Stimulated activated CD4-positive, alpha-beta T cell treated with anti-CD3 and anti-CD28 coated beads, Interleukin-12 subunit alpha, Interleukin-12 subunit beta, amount 100 ng/mL, for 24 hours (primary cell): Measurements from ENCODE around the gene ANKH.

ENCODE experiments used
- DNase-seq, 2 experiments: peaks; one replicate each; pipeline ENCODE4 v3.0.0-alpha.2; 2020; ENCODE audit warnings: low read depth in 2 of 2

The ANKH gene

DNA sequence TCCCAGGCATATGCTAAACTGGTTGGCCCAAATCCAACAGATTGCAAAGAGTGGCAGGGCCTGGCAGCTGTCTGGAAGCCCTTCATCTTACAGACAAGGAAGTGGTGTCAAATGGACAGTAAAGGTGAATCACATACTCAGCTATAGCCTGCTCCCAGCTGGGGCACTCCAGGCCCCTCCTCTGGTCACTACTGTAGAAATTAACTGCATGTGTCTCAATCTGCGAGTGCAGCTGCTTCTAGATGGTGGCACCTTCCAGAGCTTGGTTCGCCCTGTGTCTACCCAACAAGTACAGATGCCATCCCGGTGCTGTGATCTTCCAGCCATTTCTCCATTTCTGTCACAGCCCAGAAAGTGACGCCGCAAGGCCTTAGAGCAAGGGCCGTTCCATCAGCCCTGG, 156.9 kb downstream of the ANKH start:
- no peak for DNase-seq

DNA sequence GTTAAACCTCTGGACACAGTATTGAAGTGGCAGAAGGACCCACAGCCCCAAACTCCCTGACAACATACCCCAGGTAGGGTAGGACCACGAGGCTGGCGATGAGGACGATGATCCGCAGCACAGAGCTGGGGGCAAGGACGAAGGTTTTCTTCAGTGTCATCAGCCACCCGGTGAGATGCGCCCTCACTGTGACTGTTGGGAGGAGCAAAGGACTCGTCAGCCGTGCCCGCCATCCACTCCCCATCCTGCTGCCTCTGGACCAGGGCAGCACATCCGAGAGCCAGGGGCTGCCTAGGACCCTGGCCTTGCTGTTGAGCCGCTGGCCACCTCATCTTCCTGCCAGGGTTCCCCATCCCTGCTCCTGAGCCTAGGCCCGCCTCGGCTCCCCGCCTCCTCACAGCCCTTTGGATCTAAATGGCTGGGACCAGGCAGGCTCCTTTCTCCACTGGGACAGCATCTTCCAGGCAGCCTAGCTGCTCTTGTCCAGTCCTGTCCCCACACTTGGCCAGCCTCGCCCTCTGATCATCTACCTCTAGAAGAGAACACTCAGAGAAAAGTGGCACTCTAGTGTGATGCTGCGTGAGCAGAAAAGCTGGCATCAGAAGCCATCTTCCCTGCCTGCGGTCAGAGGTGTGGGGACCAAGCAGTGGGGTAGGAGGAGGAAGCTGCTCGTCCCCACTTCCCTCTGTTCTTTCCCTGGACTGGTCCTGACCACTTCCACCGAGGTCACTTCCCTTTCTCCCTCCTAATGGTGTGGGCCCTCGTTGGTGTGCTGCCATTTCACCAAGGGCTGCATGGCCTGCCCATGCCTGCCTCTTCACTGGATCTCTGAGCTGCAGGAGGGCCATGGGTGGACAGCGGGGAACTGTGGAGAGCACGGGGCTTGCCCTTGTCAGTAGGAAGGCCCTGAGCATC, 157.8 kb downstream of the ANKH start:
- DNase-seq, result no peak

DNA sequence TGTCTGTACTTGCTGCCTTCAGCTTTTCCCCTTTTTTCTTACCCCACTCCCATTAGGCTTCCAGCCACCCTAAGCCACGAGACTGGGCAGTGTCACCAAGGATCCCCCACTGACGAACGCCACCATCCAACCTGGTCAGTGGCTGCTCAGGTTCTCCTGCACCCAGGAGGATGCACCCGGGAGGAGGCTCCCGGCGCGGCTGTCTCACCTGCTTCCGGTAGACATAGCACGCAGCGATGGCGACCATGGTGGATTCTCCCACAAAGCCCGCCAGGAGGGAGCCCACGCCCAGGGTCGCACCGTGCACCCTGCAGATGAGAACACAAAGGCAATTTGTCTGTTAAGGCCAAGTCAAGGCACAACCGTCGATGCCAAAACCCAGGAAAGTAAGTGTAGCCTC, 158.9 kb downstream of the ANKH start:
- no peak for DNase-seq

DNA sequence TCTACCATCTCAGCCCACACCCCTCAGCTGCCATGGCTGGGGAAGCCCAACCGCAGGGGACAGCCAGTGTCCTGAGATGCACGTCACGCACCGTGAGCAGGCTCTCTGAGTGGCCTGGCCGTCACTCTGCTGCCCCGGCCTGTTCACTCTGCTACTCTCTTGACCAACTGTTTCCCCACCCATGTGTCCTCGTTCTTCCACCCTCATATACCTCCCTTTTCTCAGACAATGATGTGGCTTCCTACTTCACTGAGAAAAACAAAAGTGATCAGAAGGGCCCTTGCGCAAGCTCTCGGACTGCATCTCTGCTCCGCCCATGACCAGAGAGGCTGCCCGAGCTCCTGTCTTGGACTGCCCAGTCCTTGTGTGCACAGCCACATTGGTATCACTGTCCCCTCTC, 159.4 kb downstream of the ANKH start:
- DNase-seq, result no peak

DNA sequence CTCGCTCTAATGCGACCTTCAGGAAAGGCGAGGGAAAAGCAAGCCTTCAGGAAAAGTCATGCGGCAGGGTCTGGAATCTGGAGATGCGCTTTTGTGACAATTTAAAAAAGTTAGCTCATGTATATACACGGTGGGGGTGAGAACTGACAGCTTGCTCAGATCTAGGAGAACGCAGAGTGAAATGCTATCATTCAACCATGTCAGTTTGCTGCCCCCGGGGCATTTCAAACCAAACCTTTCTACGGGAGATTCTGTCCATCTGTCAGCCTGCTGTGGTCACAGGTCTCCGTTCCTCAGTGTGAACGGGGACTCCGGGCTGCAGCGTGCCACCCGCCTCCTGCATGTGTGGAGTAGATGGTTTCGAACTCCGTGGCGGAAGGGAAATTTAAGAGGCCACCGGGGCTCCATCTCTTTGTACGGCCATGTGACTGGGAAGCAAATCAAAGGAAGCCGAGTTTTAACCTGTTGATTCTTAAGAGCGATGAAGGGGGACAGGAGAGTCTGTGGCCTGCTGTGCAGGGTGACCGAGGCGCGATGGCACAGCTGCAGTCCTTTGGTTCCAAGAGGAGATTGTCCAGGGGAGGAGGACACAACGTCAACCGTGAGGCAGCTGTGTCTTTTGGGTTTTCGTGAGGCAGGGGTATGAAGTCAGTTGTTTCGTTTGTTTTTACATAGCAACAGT, 161.1 kb downstream of the ANKH start:
- no peak for DNase-seq

DNA sequence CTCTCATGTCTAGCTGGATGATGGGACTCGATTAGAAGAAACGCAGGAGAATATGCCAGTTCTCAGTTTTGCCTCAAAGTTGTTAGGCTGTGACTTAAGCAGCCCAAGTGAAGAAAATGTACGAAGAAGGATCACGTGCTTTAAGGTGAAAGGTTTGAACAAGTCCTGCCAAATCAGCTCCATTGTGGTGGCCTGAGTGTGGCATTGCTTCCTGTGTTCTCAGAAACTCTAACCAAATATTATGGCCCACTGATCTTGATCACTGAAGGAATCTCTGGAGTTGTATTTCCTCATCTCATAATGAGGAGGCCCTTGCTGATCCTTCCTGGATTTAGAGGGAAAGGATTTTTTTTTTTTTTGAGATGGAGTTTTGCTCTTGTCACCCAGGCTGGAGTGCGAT, 163.0 kb downstream of the ANKH start:
- DNase-seq, result no peak

DNA sequence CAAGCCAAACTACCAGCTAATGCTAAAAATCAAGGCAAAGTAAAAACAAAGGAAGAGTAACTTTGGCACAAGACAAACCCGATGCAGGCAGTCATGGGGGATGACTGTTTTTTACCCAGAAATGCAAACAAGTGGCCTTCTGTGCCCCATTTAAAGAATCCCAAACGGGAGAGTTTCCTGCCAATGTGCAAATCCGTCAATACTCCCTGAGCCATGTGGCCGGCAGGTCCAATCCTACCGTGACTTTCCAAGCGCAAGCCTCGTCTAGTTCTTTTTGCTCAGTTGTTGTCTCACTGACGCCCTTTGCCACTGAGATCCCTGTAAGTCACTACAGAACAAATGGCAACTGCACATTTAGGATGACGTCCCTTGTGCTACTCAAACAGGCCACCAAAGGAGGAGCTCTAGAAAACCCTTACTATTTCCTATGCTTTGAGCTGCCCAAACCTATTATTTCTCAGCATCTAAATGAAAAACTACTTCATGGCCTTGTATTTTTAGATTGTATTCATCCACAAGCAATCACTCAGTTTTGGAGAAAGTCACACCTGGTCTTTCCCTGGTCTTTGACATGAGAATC, 163.7 kb downstream of the ANKH start:
- DNase-seq, result no peak

DNA sequence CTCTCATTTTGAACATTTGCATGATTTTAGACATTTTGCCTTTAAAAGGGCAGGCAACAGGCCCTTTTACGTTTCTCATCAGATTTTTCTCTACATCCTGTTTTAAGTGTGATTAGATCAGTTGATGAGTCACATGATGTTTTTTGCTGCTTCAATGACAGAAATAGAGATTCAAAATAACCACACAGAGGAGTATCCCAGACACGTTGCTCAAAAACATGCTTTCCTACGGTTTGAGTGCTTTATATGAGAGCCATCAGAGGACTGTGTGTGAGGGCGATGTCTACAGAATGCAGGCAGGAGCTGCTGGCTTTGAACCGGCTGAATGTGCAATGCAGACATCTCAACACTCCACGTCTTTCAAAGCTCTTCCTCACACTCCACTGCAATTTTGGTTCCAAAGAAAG, 165.0 kb downstream of the ANKH start:
- DNase-seq, result no peak

DNA sequence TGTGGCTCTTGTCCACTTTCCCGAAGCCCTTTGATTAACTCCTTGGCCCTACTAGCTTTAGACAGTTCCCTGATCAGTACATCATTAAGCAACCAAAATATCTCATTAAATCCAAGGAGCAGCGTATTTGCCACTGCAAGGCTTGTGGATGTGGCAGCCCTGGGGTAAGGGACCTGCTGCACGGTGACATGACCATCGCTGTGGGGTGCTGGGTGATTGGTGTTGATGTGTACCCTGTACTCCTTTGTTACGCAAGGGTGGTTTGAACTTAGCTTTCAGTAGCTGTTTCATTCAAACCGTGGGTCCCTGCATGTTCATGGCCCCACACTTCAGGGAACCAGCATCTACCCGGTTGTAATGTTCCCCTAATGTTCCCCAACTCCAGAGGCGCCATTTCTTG, 166.0 kb downstream of the ANKH start:
- DNase-seq, result no peak

DNA sequence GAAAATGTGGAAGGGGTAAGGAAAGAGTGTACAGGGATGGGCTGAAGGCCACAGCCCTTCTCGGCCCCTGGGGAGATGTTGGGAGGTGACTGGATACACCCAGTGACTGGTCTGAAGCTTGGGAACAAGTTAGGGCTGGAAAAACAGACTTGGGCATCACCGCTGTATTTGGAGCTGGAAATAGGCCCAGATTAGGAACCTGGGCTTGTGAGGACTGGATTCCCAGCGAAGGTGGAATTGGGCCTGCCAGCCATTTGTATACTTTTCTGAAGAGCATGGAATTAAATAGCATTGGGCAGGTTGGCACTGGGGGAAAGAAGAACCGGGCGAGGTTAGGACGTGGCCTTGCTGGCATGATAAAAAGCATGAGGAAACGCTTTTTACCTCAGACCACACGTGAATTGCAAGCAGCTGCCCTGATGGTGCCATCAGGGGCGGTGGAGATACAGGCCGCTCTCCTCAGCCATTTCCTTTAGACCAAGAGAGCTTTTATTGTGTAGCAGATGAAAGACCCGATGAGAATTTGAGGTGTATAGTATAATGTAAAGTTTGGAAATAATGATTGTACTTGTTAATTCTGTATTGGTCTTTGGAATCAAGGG, 169.2 kb downstream of the ANKH start:
- DNase-seq, result no peak

DNA sequence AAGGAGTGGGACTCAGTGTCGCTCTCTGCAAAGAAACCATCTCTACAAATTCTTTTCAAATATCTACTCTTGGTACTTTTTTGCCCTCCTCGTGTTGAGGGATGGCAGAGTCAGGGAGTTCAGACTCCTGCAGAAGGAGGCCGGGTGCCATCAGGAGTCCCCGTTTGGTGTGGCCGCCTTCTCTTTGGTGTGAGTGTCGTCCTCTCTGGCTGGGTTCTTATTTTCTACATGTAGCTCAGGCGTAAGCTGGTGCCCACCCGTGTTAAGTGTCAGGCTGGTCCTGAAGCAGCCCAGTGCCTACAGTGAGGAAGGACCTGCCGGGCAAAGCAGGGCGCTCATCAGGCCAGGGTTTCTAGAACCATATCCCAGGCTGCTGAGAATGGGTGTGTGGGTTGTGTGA, 170.0 kb downstream of the ANKH start:
- no peak for DNase-seq

DNA sequence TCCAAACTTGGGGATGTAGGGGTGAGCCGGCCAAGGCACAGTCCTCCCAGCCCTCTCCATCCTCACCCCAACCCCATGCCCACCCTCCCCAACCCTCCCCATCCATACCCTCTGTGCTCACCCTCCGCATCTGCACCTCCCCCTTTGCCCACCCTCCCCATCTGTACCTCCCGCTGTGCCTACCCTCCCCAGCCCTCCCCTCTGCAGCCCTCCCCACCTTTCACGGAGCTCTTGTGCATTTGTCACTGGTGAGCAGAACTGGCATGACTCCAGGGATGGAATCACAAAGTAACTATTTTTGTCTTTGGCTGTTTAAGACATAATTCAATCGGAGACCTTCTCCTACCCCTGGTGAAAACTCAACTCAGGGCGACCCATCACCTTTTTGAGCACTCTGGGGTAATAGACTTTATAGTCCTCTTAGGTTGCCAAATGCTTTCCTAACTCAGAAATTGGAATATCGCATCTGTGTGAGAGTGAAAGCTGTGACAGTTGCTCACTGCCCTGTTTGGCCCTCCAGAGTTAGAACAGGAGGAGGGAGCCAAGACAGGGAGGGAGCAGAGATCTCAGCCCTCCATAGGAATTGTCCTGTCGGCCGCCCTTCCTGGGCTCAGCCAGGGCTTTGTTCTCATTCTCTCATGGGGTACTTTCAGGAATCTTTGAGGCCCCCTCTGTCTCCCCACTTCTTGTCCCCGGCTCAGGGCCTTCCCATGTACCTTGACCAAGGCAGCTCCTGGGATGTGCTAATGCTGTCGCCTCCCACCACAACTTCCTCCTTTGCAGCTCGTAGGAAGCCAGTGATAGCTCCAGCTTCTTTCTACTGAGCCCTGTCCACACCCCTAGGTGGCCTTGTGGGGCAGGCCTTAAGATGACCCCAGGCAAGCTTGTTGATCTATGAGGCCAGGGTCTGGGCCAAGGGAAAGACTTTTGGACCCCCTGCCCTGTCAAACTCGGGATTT, 170.8 kb downstream of the ANKH start:
- no peak for DNase-seq

DNA sequence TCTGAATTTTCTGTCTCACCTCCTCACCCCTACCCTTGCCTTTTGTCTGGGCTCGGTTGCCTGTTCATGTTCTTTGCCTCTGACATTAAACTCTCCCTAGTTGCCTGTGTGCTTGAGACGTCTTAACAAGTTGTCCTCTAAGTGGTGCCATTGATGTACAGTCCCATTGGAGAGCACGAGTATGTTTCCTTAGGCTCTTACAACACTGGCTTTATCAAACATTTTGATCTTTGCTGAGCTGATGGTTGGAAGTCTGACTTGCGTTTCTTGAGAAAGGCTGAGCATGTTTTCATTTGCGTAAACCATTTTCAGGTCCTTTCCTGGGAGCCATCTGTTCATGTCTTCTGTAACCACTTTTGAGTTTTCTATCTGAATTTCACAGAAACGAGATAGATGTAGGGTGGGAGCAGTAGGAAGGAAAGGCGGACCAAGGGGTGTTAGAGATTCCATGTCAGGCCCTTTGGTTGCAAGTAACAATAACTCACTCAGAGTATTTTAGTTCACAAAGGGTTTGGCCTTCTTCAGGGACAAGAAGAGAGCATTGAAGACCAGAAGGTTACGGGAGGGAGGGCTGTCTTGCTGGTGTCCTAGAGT, 171.7 kb downstream of the ANKH start:
- DNase-seq, result no peak

DNA sequence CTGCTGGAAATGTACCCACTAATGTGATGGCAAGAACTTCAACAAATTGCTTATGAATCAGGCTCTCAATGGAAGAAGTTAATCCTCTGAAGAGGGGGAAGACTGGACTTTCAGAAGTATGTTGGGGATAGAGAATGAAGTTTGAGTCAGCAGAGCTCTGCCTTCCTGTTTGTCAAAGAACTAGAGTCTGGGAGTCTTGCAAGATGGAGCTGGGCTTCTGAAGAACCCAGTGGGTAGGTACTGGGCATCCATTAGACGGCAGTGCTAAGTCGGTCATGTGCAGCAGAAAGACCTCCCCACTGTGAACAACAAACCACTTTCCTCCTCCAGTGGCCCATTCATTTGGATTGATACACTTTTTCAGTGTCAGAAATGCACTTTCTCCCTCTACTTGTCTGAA, 172.4 kb downstream of the ANKH start:
- DNase-seq, result no peak

DNA sequence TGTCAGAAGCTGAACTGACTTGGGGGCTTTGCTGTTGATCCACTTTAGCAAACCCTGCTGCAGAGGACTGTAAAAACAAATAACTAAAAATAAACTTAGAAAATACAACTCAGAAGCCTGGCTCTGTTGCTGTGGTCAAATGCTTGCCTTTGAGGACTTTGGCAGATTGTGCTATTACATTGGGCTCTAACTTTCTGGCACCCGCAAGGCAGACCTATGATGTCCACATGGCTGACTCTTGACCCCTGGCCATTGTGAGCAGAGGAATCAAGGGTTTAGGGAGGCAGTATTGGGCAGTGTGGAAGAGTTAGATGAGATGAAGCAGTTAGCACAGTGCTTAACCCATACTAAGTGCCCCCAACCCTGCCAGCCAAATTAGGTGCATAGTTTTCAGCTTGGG, 173.1 kb downstream of the ANKH start:
- no peak for DNase-seq

DNA sequence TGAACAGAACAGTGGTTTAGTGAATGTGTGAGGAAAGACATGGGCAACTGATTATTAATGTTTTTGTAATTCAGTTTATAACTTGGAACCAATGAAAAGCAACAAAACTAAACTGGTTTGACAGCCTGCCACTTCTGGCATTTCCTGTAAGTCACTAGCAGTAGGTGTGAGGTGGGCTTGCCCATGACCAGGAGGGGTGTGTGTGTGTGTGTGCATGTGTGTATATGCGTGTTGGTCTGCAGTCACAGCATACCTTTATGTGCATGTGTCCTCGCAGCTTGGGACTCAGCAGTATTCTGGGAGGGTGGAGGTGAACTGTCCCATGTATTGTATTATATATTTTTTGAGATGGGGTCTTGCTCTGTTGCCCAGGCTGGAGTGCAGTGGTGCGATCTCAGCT, 174.7 kb downstream of the ANKH start:
- DNase-seq, result no peak

DNA sequence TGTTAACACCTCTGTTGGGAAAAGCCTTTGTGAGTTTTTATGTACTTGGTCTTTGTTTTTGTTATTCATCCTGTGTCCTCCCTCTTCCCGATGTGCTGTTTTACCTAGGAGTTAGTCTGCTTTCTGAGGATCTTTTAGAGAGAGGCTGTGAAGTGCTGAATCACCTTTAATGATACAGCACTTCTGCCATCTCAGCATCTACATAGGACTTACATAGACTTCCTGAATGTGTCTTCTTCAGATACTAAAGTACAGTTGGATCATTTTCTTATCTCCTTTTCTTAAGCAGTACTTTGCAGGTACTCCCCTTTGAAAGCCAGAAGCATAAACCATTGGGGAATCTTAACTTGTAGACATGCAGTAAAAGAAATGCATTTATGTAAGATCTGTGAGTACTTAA, 175.5 kb downstream of the ANKH start:
- no peak for DNase-seq

DNA sequence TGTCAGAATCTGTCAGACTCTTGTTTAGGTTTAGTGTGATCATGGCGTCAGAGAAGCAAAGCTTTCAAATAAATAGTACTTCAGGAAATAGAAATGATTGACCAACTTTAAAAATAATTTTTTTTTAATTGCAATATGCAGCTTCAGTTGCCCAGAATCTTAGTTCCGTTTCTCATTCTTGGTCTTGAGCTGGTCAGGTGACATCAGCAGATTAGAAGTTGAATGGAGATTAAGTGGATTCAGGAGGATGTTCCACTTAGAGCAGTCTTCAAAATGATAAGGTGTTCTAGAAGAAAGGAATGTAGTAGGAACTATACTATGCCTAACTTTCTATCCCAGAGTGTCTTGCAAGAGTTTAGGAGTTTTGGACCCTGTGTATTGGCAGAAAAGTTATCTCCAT, 176.4 kb downstream of the ANKH start:
- DNase-seq, result no peak

DNA sequence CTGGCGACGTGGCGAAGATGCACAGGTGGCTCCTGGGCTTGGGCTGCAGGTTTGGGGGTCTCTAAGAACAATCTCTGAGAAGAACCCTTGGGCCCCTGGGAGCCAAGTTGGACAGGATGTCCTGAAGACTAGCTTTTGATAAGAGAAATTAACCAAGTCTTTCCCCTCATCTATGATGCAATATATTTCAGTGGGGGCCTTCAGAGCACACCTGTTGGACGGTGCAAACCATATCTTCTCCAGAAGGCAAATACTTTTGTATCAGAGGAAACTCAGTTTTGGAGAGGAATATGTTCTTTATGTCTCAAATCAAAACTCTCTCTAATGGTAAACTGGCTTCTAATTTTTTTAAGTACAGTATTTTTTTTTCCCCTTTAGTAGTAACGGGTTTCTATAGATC, 178.5 kb downstream of the ANKH start:
- DNase-seq, result no peak

DNA sequence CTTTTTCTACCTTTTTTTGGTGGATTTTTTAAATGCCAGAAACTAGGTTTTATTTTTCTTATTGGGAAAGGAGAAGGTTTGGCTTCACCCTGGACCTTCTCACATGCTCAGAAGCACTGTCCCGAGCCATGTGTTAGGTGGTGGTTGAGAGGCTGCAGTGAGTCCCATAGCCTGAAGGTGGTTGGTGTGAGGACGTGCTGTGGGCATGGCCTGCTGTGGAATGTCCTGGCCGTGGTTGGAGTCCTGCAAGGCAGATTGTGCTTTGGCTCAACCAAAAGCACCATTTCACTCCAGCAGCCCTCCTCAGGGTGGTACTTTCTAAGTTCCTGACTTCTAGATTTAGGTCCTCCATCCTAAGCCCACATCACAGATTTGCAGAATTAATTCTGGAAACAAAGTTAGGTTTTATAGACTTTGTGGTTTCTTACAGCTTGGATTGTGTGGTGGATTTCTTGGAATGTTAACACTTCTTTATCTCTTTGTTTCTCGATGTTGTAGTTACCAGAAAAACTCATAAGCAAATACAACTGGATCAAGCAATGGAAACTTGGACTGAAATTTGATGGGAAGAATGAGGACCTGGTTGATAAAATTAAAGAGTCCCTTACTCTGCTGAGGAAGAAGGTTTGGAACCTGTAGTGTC, 184.4 kb downstream of the ANKH start:
- no peak for DNase-seq

DNA sequence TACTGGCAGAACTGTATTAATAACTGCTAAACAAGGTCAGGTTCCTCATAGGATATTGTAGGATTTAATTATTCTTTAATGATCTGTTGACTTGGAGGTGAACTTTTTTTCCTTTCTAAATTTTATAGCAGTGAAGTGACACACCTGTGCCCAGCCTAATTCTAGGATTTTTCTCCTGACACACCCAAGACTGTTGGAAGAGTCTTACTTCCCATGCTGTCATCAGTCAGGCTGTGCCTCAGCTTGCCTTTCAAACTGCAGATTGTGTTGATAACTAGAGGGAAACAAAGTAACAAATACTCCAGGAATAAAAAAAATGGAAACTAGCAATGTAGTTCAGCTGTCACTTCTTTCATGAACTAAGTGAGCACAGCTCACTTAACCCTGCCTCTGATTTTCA, 185.1 kb downstream of the ANKH start:
- no peak for DNase-seq
